AG04449 (cell line): ENCODE data around the gene SNX5.

Experiments
- CTCF ChIA-PET: fragments of 350-600 bp; formaldehyde crosslinking; extraction: SDS; loops from one replicate; lab custom pipeline; 2021; ENCODE audit warnings: antibody characterized with exemption; lab: Yijun Ruan, JAX
- POLR2A ChIA-PET: fragments of 400-600, 350-600 bp; formaldehyde crosslinking; extraction: SDS; loops from one replicate; lab custom pipeline; 2020; ENCODE audit warnings: antibody characterized with exemption, inconsistent platforms; lab: Yijun Ruan, JAX
- DNase-seq: peaks from one replicate; pipeline ENCODE4 v3.0.0-alpha.2; 2010; ENCODE audit warnings: low read depth, low spot score
- H3K4me3 ChIP-seq: 2 replicates; pipeline ENCODE4 v1.5.1; 2011; ENCODE audit warnings: low read depth, mild to moderate bottlenecking, control low read depth, low read length
- TF ChIP-seq, protein P1 (sequence below): IDR thresholded peaks from one replicate; pipeline ENCODE4 v1.5.1; 2011; ENCODE audit warnings: mild to moderate bottlenecking, moderate library complexity, low read length, control low read depth, inconsistent platforms; ENCODE audit not compliant: insufficient read depth; ENCODE audit errors: missing control alignments

Gene SNX5

DNA sequence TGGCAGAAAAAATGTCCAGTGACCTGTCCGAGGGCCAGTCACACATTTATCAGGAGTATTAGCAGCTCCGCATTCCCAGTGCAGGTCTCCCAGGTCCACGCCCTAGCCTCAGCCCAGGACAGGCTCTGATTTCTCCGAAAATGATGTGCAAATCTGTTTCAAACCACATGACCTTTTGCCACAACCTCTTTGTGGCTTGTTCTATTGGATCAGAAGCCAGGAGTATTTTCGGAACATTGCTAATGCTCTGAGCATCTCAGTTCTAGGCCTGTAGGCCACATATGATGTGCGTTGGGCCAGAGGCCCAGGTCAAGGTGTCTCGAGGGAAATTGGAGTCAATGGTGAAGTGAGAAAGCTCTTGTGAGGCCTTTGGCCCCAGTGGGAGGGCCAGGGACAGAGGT lies 40.4 kb downstream of the SNX5 start:
- ChIA-PET CTCF (interaction anchor here (3.2 kb wide), 1 partner anchor 10 kb away, joined by 13 read pairs; no protein-coding TSS in a partner anchor), POLR2A (interaction anchor here (1.0 kb wide), 1 partner anchor 358 kb away, joined by 4 read pairs; the partner anchor contains the start of gene DSTN)
- no peak overlapping the region for H3K4me3 ChIP-seq
- no peak for DNase-seq
- TF ChIP-seq, protein P1, sequence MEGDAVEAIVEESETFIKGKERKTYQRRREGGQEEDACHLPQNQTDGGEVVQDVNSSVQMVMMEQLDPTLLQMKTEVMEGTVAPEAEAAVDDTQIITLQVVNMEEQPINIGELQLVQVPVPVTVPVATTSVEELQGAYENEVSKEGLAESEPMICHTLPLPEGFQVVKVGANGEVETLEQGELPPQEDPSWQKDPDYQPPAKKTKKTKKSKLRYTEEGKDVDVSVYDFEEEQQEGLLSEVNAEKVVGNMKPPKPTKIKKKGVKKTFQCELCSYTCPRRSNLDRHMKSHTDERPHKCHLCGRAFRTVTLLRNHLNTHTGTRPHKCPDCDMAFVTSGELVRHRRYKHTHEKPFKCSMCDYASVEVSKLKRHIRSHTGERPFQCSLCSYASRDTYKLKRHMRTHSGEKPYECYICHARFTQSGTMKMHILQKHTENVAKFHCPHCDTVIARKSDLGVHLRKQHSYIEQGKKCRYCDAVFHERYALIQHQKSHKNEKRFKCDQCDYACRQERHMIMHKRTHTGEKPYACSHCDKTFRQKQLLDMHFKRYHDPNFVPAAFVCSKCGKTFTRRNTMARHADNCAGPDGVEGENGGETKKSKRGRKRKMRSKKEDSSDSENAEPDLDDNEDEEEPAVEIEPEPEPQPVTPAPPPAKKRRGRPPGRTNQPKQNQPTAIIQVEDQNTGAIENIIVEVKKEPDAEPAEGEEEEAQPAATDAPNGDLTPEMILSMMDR = no peak

DNA sequence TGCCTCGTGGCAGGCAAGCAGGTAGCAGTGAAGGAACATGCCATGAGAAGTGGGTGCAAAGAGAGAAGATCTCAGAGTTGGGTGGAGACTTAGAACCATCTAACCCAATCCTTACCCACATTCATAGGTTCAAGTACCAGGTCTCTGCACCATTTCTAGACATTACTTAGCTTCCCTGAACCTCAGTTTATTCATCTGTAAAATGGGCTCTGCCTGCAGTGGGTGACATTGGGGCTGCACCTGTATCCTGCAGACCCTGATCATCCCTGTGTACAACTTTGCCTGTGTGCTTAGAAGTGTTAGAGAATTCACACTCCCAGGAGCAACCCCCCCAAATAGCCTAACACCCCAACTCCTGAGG lies 42.7 kb downstream of the SNX5 start:
- ChIA-PET CTCF (interaction anchor here (0.7 to 3.2 kb wide), 3 partner anchors 11 to 33 kb away, joined by 3 to 13 read pairs (median 4); no protein-coding TSS in a partner anchor), POLR2A (no interaction called here)
- H3K4me3 ChIP-seq = no peak overlapping the region
- no peak for DNase-seq
- TF ChIP-seq, protein P1 = no peak

DNA sequence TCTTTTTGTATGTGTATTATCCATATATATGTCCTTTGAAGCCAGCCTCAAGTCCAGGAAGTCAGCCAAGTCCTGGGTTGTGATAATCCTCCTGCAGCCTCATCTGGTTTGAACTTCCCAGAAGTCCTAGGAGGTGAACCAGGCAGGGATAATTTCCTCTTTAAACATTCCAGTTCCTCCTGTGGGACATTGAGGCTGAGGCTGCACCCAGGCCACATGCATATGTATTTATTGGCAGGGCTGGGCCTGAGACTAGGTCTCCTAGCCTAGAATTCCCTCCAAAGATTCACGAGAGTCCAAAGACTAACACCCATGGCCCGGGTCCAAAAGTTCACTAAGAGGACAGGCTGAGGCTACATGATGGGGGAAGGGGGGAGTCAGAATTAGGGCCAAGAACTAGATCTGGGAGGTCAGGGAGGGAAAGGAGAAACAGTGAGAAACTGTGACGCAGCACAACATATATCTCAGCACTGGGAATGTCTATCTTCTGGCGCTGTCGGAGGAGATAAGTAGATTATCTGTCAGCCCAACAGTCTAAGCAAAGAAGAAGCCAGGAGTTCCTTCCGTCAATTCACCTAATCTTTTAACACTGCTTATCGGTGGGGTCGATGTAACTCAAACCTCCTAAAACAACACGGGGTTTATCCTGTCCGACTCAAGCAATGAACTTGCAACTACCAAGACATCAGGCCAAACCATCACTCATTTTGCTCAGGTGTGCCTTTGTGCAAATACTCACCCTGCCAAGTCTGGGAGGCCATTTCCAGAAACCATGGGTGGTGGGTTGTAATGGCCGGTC lies 43.3 kb downstream of the SNX5 start:
- CTCF ChIA-PET = interaction anchor here (0.7 to 3.2 kb wide), 5 partner anchors 11 to 33 kb away, joined by 3 to 13 read pairs (median 5); no protein-coding TSS in a partner anchor
- POLR2A ChIA-PET = no interaction called here
- H3K4me3 ChIP-seq = no peak overlapping the region
- no peak for DNase-seq
- TF ChIP-seq, protein P1 = no peak

DNA sequence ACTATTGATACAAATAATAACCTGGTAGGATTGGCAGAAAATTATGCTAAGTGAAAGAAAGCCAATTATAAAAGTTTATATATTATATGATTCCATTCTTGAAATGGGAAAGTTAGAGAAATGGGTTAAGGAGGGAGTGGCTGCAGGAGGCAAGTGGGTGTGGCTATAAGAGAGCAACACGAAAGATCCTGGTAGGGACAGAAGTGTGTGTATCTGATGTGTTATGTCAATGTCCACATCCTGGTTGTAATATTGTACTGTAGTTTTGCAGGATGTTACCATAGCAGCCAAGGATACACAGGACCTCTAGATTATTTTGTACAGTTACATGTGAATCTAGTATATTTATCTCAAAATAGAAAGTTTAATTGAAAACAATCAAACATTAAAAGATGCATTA lies 46.8 kb downstream of the SNX5 start:
- DNase-seq = no peak
- ChIA-PET POLR2A (no interaction called here), CTCF (interaction anchor here (1.1 kb wide), 1 partner anchor 239 kb away, joined by 4 read pairs; the partner anchor contains the start of gene RRBP1)
- H3K4me3 ChIP-seq = no peak overlapping the region
- TF ChIP-seq, protein P1 = no peak

DNA sequence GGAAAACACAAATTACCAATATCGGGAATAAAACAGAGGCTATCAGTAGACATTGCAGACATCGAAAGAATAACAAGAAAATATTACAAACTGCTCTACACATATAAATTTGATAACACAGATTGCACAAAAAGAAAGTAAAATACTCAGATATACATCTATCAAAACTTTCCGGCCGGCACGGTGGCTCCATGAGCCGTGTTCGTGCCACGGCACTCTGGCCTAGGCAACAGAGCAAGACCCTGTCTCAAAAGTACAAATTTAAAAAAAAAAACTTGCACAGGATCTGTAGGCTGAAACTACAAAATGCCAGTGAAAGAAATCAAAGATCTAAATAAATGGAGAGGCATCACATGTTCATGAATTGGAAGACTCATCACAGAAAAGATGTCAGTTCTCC lies 49.4 kb downstream of the SNX5 start:
- no peak for DNase-seq
- ChIA-PET POLR2A (no interaction called here), CTCF (no interaction called here)
- TF ChIP-seq, protein P1 = no peak
- no peak overlapping the region for H3K4me3 ChIP-seq
